ENCODE measurements around the gene LILRA5.

The LILRA5 gene

GRCh38 chr19:54329476-54330165 lies 16.7 kb upstream of the LILRA5 start:
- TF ChIP-seq CTCF (IDR thresholded peaks at IDR 0.05), result no peak

GRCh38 chr19:54325631-54326030 lies 12.7 kb upstream of the LILRA5 start:
- no peak for TF ChIP-seq CTCF (IDR thresholded peaks at IDR 0.05)

- TF ChIP-seq CTCF (IDR thresholded peaks at IDR 0.05), result peak; percentile 89
These were observed 12.2 kb upstream of the LILRA5 start for GRCh38 chr19:54325194-54325621.

GRCh38 chr19:54324071-54324470 lies 11.1 kb upstream of the LILRA5 start:
- TF ChIP-seq CTCF (IDR thresholded peaks at IDR 0.05), result no peak

GRCh38 chr19:54319892-54320670 lies 7.1 kb upstream of the LILRA5 start:
- TF ChIP-seq CTCF (IDR thresholded peaks at IDR 0.05), result no peak

GRCh38 chr19:54319049-54319448 lies 6.1 kb upstream of the LILRA5 start:
- TF ChIP-seq CTCF (IDR thresholded peaks at IDR 0.05), result no peak

- no peak for TF ChIP-seq CTCF (IDR thresholded peaks at IDR 0.05)
These were observed 4.9 kb upstream of the LILRA5 start for GRCh38 chr19:54317965-54318240.

Data from LNCAP (cell line).